NCI-H2227 treated with DMSO at 0.1 percent for 48 hours (cell line): ENCODE data around the gene SLC18B1.
A peak's percentile ranks its signal among the peaks of the same experiment; 100 is the strongest.

Experiments
- DNase-seq: peaks from one replicate; lab custom pipeline; 2025; lab: John Stamatoyannopoulos, UW

SLC18B1 gene

GRCh38 chr6:132797951-132798868, at the start of gene SLC18B1:
SLC18B1 (minus strand) TSS chr6:132798637; CDS start chr6:132798456, 181 bp downstream.
- DNase-seq = no peak

GRCh38 chr6:132843316-132844035, 45.0 kb upstream of the SLC18B1 start:
- DNase-seq = no peak

DNA sequence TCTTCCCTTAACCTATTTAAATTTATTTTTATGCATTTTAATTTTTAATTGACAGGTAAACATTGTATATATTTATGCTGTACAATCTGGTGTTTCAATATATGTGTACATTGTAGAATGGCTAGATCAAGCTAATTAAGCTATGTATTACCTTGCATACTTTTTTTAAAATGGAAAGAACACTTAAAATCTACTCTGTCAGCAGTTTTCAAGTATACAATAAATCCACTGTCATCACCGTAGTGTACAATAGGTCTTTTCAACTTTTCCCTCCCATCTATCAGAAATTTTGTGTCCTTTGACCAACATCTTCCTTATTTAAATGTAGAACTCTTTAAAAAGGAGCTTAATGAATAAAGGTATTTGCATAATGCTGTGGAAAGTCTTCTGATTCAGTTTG, 43.5 kb upstream of the SLC18B1 start:
- DNase-seq = no peak

- DNase-seq = no peak
Observed at GRCh38 chr6:132832891-132833290, 34.5 kb upstream of the SLC18B1 start.

DNA sequence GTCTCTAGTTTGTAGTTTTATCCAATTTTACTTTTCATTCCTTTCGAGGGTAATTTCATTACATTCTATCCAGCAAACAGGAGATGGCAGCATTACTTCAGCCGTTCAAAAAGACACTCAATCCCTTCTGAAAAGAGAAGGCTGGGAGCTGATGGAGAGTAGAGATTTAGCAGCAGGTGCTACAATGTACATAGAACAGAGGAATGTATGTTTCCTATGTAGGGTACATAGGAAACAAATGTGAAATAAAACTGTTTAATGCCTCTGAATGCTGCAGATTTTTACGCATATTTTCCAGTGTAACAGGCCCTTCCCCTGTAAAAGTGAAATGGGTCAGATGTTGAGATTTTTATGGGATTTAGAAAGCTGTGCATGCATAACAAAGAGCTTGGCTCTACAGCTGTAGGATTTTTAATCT, 31.9 kb upstream of the SLC18B1 start:
- DNase-seq = peak; percentile 5

DNA sequence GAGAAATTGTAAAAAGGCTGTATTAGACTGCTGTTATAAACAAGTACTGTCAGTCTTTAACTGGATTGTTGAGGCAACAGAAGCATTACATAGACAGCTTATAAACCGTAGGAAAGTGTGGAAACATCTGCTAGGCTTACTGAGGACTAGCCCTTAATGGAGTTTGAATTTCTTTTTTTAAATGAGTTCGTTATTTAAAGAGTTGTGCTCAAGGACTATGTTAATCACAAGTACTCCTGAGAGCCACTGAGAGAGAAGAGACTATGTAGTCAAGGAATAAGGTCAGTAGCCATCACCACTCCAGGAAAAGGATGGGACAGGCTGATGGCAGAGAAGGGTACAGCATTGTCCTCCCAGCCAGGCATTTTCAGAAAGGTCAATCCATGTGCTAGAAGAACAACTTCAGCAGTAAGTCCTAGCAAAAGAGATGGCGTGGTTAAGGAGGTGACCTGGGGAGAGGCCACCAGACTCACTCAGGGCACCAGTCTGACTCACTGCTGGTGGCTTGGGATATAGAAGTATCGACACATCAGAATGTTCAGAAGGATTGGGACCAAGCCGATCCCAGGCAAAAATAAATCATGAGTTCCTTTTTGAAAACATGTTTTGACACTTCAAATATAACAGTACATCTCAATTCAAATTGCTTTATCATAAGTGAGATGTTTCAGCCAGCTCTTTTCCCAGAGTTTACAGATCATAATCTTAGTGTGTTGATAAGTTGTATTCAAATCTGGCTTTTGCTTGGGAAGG, 22.4 kb upstream of the SLC18B1 start:
- no peak for DNase-seq

DNA sequence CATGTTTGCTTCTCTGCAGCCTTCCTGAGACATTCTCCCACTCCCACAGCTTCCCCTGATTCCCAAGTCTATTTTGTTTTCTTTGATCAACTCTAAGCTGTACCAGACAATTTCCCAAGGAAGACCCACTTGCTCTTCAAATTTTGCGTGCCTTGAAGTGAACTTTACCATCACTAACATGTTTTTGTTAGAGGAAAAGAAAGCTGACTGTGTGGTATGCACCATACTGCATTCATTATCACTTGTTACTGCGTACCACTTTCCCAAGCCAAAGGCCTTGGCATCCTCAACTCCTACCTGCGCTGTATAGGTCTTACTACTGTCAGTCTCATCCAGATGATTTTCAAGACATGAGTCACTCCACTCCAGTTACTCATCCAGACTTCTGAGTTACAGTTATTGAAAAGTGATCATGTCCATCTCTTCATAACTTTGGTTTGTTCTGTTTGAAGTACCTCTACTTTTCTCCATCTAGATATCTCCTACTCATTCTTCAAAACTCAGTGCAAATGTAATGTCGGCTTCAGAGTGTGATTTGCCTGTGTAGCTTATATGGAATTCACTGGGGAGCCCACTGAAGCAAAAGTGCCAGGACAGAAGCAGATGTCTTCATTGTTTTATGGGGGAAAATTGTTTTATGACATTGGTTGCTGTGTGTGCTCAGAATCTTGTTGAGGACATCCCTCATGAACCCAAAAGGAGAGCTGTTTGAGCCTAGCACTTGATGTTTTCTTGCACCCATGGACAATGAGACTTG, 21.1 kb upstream of the SLC18B1 start:
- DNase-seq = no peak

DNA sequence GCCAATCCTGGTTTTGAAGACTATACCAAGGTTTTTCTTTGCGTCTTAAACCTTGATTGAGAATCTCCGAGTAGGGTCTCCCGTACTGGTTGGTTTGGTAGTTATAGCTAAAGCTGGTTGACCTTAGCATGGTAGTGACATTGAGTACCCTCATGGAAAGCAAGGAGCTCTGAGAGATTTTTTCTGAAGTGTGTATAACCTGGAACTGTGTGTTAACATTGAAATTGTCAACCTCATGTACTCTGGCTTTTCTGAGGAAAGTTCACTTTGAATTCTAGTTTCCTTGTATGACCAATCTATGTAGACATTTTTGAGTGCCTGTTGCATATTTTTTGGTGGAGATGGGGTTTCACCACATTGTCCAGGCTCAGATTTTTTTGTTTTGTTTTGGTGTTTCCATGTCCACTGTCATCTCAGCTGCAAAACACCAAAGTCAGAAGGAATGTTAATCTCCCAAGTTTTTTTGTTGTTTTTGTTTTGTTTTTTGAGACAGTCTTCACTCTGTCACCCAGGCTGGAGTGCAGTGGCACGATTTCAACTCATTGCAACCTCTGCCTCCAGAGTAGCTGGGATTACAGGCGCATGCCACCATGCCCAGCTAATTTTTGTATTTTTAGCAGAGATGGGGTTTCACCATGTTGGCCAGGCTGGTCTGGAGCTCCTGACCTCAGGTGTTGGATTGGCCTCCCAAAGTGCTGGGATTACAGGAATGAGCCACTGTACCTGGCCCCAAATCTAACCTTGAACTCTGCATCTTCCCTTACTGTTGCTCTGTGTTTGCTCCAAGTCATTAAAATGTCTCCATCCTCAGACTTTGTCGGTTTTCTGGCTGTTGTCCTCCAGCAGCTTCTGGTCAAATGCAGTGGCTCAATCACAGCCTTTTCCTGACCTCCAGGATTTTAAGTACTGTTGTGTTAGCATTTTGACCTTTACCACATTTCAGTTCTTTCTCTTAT, 20.2 kb upstream of the SLC18B1 start:
- no peak for DNase-seq

- no peak for DNase-seq
Observed at GRCh38 chr6:132817554-132818403, 19.3 kb upstream of the SLC18B1 start.

DNA sequence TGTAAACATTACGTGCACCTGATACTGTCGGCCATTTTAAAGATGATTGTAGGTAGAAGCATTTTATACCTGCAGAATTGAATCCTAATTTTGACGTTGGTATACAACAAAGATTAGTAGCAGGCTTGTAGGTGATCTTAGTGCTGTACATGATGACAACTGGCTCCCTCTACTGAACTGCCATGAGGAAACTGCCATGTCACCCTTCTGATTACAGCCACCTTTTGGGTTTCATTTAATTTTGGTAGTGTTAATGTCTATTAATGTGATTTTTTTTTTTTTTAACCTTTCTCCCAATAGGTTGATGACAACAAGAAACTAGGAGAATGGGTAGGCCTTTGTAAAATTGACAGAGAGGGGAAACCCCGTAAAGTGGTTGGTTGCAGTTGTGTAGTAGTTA, 18.2 kb upstream of the SLC18B1 start:
- DNase-seq = no peak

GRCh38 chr6:132814716-132815570, 16.5 kb upstream of the SLC18B1 start:
- DNase-seq = no peak

DNA sequence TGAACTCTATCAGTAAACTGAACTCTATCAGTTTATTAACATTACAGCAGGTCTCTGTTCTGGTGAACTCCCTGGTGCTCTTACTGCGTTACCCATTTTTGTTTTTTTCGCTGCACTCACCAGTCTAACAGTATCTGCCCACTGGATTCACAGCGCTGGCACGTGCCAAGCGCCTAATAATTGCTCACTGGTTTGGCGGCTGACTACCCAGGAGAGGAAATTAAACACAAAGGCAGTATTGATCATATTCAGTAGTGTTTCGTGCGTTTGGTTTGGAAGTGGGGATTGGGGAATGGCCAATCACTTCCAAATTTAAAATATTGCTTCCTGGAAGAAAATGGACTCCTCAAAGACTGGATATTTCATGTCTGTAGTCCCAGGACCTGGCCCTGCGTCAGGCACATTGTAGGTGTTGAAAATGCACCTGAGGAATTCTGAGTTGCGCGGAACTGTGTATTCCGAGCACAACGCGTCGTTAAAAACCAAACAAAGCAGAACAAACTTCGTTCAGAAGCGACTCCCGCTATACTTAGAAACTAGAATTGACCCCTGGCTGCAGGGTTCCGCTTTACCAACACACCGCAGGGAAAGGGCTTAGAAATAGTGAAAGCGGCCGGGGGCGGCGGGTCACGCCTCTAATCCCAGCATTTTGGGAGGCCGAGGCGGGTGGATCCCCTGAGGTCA, 14.9 kb upstream of the SLC18B1 start:
- DNase-seq = no peak

GRCh38 chr6:132812756-132813172, 14.3 kb upstream of the SLC18B1 start:
- DNase-seq = no peak

DNA sequence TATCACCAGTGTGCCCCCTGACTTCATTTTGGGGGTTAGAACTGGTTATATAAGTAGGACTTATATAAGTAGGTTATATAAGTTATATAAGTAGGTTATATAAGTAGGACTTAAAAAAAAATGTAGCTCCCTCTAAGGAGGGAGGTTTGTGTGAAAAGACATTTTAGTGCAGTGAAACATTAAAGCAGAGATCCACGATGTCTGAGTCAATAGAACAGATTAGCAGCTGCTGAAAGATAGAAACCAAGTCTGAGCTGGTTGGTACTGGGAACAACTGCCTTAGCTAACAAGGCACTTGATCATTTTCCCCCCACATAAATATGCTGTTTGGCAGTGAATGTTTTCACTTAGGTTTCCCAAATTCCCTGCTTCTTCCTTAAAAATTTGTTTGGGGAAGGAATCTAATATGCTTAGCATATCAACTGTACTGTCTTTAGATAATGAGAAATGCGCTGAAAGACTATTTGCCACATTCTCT, 13.9 kb upstream of the SLC18B1 start:
- no peak for DNase-seq

GRCh38 chr6:132811276-132811675, 12.8 kb upstream of the SLC18B1 start:
- DNase-seq = no peak

GRCh38 chr6:132805548-132805947, 7.1 kb upstream of the SLC18B1 start:
- DNase-seq = no peak

DNA sequence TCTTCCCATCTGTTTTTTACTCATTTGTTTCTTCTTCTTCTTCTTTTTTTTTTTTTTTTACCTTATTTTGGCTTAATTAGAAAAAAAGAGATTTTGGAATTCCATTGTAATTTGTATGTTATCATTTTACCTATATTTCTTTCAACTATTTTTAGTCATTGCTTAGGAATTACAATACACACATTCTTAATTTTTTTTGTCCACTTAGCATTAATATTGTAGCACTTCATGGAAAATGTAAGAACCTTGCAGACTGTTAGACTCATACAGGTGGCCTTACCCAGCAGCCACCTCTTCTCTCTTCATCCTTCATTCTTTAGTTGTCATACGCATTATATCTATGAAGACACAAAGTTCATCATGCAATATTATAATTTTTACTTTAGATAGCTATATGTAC, 5.8 kb upstream of the SLC18B1 start:
- DNase-seq = no peak

GRCh38 chr6:132800656-132801055, 2.2 kb upstream of the SLC18B1 start:
- no peak for DNase-seq
